Measurements from ENCODE around the gene ATP6V1D.

- TF ChIP-seq CTCF (conservative IDR thresholded peaks at IDR 0.05; ENCODE audit: low read depth in 2 of 2), result no peak
- TF ChIP-seq POLR2AphosphoS5 (IDR thresholded peaks at IDR 0.05; ENCODE audit: low read depth), result no peak
Measured at GRCh38 chr14:67395086-67395875, 35.7 kb upstream of the ATP6V1D start.

Measured in GM23338 (cell line).